DMS114 treated with DMSO at 0.1 percent for 48 hours (cell line): ENCODE measurements around the gene KCNH2.
"Not testable (repeated sequence)": the region's sequence is repeated elsewhere in the genome, so short reads cannot be mapped to it uniquely, and the experiment has no call there.

Source experiments
- DNase-seq: peaks from one replicate; lab custom pipeline; 2025; ENCODE audit not compliant: unreplicated experiment; lab: John Stamatoyannopoulos, UW

KCNH2 gene

DNA sequence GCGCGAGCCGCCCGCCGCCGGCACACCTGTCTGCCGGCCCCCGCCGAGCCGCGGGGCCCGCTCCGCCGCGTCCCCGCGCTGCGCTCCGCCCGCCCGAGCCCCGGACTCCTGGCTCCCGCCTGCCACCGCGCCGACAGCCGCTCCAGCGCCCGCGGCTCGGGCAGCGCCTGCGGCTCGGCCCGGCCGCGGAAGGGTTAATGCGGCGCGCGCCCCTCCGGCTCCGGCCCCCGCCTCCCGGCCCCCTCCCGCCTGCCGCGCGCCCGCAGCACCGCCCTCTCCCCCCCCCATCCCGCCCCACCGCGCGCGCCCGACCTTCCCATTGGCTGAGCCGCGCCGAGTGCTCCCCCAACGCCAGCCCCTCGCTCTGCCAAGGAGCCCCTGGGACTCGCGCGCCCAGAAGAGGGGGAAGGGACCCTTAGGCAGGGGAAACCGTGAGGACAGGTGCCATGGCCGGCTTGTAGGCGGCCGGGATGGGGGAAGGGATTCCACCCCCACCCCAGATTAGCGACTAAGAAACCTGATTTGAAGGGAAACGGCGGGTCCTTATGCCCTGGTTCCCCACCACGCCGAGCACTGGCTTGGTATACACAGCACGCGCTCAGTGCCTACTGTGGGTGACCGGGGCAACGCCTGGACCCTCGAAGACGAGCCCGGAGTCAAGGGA lies at the start of gene KCNH2:
Gene KCNH2 (minus strand): TSS at position 196 of the 664 bp plus-strand sequence. CDS start 408 bp downstream, outside the sequence.
- peak; percentile 25 for DNase-seq

GRCh38 chr7:151027728-151028130 lies 49.6 kb upstream of the KCNH2 start:
- DNase-seq = not testable (repeated sequence)

GRCh38 chr7:151026771-151027727 lies 48.9 kb upstream of the KCNH2 start:
- DNase-seq = not testable (repeated sequence)

DNA sequence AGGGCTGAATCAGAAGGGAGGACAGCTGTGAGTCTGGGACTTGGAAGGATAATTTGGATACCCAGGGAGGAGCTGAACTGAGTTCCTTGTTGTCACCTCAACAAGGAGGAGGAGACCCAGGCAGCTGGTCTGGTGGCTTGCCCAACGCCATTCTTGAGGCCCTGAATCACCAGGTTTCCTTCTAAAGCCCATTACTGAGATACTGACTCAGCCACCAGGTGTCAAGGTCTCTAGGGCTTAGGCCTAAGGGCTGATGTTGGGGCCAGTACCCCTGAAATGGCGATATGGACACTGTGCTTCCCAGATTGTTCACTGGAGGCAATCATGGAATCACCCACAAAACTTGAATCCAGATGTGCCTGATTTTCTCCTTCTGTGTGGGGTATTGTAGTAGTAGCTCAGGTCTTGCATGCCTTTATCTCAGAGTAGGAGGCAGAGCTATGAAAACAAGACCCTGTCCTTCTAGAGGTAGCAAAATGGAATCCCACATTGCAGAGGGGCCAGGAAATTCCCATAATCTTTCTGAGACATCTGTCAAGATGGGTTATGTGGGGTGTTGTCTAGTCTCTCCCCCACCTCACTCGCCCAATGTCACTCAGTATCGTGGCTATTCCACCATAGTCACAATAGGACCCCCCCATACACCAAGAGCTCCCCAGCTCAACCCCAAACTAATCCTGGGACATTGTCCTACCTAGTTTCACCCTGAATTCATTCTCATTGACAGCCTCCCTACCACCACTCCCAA lies 48.0 kb upstream of the KCNH2 start:
- no peak for DNase-seq

DNA sequence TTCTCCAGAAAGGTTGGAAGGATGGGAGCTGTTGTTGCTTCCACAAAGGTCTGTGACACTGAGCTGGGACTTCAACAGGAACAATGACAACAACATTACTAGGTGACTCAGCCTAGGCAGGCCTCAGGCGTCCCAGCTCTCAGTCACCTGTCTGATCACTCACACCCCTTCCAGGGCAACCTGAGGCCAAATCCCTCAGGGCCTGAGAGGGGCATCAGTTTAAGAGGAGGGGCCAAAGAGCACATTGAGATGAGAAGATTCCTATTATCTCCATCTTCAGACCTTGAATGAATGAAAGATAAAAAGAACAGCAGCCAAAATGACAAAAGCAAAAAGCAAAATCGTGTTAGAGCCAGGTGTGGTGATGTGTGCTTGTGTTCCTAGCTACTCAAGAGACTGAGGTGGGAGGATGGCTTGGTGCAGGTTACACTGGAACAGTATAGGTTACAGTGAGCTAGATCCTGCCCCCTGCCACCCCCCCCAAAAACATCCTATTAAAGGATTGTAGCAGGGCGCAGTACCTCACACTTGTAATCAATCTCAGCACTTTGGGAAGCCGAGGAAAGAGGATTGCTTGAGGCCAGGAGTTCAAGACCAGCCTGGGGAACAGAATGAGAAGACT lies 46.4 kb upstream of the KCNH2 start, which contains the start of gene ATG9B:
Gene ATG9B (minus strand): TSS at position 60 of the 622 bp plus-strand sequence. CDS start 71 bp downstream, outside the sequence.
- no peak for DNase-seq

- DNase-seq = no peak
Measured at GRCh38 chr7:151023232-151023631, 45.1 kb upstream of the KCNH2 start.

GRCh38 chr7:151020231-151020630 lies 42.1 kb upstream of the KCNH2 start:
- no peak for DNase-seq

DNA sequence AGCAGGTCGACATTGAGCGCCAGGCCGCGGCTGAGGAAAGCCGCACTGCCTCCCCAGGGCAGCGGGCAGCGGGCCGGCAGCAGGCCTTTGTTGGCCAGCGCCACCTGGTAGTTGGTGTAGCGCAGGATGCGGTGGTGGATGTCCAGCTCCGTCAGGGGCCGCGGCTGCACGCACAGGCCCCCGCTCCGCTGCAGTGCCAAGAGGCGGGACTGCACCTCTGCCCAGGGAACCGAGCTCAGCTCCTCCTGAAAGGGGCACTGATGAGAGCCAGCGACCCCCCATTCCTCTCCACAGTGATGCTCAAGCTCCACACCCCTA lies 41.0 kb upstream of the KCNH2 start:
- no peak for DNase-seq

- DNase-seq = peak; percentile 23
Measured at GRCh38 chr7:151018421-151019129, 40.5 kb upstream of the KCNH2 start.

GRCh38 chr7:151017953-151018420 lies 39.9 kb upstream of the KCNH2 start:
- DNase-seq = no peak

DNA sequence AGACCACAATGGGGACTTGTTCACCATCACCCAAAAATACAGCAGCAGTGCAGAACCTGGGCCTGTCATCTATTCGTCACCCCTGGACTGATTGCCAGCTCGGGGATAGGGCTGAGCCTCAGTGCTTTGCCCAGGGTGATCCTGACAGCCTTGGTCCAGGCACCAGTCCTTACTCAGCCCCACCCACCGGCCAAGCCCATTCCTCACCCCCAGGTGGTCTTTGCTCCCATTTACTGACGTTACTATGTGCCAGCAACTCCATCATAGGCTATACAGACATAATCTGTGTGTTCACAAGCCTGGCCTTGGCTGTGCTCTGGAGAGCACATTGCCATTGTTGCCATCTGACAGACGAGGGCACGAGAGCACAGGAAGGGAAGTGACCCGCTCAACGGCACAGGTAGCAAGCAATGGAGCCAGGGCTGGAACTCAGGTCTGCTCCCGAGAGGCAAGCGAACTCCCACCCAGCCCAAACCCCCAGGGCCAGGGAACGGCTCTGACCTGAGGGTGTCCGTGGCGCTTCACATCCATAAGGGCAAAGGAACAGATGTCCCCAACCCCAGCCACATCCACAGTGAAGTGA lies 39.3 kb upstream of the KCNH2 start:
- DNase-seq = no peak

DNA sequence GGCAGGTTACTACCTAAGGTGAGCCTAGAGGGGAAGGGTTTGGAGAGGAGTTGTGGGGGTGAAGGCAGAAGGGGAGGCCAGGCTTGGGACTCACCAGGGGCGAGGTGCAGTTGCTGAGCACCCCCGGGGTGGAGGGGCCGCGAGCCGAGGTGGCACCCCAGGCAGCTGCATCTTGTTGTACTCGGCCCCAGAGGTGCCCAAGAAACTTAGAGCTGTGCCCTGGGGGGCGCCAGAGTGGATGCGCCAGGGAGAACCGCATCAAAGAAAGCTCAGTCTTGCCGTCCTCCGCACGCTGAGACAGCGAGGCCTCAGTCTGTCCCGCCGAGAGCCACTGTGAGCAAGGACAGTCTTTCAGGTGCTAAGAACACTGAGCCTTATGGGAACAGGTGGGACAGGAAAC lies 38.8 kb upstream of the KCNH2 start:
- no peak for DNase-seq

DNA sequence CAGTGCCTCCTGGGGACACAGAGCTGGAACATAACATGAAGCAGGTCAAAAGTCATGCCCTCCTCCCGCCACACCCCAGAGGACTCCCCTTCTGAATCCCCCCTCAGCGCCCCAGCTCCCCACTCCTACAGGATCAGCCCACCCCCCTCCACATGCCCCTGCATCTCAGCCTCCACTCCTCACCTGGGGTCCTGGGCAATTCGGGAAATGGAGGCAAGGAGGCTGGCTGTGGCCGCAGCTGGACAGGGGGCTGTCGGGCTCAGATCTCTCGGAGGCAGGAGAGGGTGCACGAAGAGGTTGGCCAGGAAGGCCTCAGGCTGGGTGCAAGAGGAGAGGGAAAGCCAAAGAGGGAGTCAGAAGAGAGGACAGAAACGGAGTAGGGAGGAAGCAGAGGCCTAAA lies 38.4 kb upstream of the KCNH2 start:
- no peak for DNase-seq

DNA sequence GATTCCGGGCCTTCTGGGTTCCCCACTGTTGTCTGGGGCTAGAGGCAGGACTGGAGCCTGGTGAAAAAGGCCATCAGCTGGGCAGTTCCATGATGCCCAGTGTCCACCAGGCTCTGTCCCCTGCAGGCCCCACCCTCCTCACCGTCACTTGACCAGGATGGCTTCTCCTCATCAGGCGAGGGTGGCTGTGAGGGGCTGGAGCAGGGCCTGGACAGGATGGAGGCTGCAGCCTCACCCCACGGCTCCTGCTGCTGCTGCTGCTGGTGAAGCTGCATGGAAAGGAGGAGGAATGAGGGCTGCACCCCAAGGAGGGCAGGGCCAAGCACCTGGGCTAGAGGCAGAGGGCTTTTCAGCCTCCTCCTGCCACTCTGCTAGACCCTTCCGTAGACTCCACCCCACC lies 37.8 kb upstream of the KCNH2 start:
- DNase-seq = no peak

- DNase-seq = no peak
Measured at GRCh38 chr7:151014950-151015349, 36.8 kb upstream of the KCNH2 start.

- DNase-seq = no peak
Measured at GRCh38 chr7:151013733-151014497, 35.8 kb upstream of the KCNH2 start.

DNA sequence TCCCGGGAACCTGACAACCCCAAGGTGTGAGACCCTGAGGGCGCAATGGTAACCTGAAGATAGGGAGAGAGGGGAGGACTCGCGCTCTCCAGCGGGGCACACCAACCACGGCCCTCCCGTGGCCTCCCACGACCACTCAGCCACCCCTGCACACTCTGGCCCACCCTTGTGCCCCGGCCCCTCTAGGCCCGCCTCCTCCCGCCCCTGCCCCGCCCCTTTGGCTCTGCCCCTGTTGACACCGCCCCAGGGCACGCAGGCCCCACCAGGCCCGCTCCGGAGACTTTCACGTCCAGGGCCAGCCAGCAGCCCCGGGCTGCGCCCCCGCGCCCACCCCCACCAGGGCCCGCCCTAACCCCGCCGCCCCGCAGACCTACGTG lies 35.2 kb upstream of the KCNH2 start:
- DNase-seq = no peak

GRCh38 chr7:151012911-151013347 lies 34.8 kb upstream of the KCNH2 start:
- DNase-seq = no peak

DNA sequence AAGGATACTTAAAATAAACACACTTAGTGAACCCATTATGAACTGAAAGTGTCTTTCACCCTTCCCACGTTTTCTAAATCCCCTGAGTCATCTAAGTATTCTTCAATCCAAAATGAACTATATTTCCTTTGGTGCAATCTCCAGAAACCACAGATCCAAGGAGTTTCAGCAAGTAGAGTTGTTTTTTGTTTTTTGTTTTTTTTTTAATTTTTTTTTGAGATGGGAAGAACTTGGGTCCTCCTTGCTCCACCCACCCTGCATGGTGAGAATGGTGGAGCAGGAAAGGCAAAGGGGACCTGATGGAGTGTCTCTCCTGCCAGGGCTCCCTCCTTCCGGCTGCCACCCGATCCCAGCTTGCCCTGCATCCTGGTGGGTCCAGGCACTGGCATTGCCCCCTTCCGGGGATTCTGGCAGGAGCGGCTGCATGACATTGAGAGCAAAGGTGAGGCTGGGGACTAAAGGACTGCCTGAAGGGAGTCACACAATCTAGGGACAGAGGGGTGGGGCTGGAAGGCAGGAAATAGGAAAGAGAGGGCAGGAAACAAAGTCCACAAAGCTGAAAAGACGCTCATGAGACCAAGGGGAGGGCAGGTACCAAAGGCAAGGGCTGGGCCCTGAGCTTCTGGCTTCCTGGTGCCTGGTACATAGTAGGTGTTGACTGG lies 34.0 kb upstream of the KCNH2 start:
- DNase-seq = no peak
